ENCODE measurements around the gene SCN5A. TPM values are rescaled to one million over a fixed set of nuclear protein-coding genes. Genes with fewer than 3 reads are reported as not detected.
A peak's percentile ranks its signal among the peaks of the same experiment; 100 is the strongest.

SCN5A gene
- total and polyA plus RNA-seq, 10 donors, result 0.02 to 1.2 (median 0.17) TPM; not detected in 3

DNA sequence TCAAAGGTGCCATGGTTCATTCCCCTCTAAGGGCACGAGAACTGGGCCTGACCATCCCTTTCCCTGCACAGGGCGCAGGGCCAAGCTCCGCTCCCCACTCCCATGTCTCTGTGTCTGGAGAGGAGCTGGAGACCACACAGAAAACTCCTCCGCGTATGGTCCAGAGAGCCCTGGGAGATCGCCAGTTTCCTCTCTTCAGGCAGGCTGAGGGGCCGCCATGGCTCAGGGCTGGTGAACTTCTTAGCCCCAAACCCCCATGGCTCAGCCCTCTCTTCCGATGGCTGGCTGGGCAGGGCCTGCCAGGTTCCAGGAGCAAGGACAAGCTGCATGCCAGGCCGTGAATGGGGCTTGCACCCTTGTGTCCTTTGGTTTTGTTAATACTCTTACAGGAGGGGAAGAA, 100.4 kb downstream of the SCN5A start:
- H3K4me3 ChIP-seq, result no peak overlapping the region
- WGBS, 5 donors, result 78 to 83% (median 82%) methylated on average over 9 of the region's 9 CpGs
- H3K9me3 ChIP-seq, result peaks cover 0 to 8% (median 3%) of the 10 kb centered on the region in 8 donors
- intact Hi-C loops (cut with DNase I; ENCODE audit: low total_unique reads), result no loop called here
- no peak overlapping the region for H3K27ac ChIP-seq
- peaks cover 0 to 10% (median 0%) of the 10 kb centered on the region in 6 donors for H3K36me3 ChIP-seq
- no peaks in the 10 kb centered on the region for H3K4me1 ChIP-seq
- no peaks in the 10 kb centered on the region for H3K27me3 ChIP-seq (replicated peaks in 1 of 7)
- DNase-seq, result peak; percentile 50
- no peak for TF ChIP-seq POLR2A (IDR thresholded peaks at IDR 0.05)
- TF ChIP-seq, protein P1, sequence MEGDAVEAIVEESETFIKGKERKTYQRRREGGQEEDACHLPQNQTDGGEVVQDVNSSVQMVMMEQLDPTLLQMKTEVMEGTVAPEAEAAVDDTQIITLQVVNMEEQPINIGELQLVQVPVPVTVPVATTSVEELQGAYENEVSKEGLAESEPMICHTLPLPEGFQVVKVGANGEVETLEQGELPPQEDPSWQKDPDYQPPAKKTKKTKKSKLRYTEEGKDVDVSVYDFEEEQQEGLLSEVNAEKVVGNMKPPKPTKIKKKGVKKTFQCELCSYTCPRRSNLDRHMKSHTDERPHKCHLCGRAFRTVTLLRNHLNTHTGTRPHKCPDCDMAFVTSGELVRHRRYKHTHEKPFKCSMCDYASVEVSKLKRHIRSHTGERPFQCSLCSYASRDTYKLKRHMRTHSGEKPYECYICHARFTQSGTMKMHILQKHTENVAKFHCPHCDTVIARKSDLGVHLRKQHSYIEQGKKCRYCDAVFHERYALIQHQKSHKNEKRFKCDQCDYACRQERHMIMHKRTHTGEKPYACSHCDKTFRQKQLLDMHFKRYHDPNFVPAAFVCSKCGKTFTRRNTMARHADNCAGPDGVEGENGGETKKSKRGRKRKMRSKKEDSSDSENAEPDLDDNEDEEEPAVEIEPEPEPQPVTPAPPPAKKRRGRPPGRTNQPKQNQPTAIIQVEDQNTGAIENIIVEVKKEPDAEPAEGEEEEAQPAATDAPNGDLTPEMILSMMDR (IDR thresholded peaks at IDR 0.05 in 8 of 11, conservative IDR thresholded peaks at IDR 0.05 in 3 of 11), result no peak
- TF ChIP-seq POLR2AphosphoS5 (IDR thresholded peaks at IDR 0.05), result no peak

DNA sequence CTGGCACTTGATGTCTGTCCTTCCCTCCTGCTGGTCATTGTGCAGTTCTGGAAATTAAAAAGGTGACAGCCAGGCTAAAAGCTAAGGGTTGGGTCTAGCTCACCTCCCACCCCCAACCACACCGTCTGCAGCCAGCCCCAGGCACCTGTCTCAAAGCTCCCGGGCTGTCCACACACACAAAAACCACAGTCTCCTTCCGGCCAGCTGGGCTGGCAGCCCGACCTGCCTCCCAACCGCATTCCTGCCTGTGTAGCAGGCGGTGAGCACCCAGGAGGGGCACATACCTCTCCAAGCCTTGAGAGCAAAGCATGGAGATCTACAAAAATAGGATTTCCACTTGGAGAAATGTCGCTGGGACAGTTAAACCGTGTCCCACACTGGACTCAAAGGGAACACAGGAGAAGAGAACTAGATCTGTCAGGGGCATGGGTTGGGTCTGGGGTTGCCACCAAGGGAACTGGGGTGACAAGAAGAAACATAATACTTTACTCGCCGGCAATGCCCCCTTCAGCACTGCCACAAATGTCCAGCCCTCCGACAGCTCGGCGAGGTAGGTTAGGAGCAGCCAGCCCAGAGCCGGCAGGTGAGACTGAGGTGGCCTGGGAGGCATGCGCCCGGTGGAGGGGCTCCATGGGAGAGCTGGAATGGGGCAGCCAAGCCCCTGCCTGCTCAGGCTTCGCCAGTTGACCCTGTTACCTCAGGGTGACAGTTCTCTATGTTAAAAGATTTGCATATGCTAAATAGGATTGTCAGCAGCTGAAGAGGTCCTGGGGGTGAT, 101.1 kb downstream of the SCN5A start:
- Histone ChIP-seq H3K27me3 (replicated peaks in 1 of 7) (no peaks in the 10 kb centered on the region), H3K9me3 (peaks cover 0 to under 1% (median 0%) of the 10 kb centered on the region in 8 donors), H3K27ac (no peak overlapping the region), H3K4me3 (no peak overlapping the region), H3K36me3 (peaks cover 0 to 10% (median 0%) of the 10 kb centered on the region in 6 donors), H3K4me1 (no peaks in the 10 kb centered on the region)
- TF ChIP-seq POLR2A (IDR thresholded peaks at IDR 0.05) (no peak), POLR2AphosphoS5 (IDR thresholded peaks at IDR 0.05) (no peak)
- TF ChIP-seq, protein P1 (IDR thresholded peaks at IDR 0.05 in 8 of 11, conservative IDR thresholded peaks at IDR 0.05 in 3 of 11), result no peak
- 66 to 69% (median 68%) methylated on average over 17 of the region's 17 CpGs for WGBS, 5 donors
- DNase-seq, result peak; percentile 58
- intact Hi-C loops (cut with DNase I; ENCODE audit: low total_unique reads), result no loop called here

DNA sequence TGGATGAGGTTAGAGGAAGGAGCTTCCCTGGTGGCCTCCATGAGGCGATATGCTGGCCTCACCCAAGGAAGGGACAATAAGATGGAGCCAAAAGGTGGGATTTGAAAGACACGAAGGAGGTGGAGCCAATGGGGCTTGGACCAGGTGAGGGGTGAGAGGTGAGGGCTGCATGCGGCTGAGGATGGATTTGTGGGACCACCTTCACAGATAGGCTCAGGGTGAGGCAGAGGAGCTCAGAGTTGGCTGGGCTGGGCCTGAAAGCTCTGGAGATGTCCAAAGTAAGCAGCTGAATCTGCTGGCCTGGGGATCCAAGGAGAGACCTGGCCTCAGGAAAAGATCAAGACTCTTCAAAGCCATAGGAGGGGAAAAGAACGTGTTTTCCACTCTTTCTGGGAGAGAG, 103.5 kb downstream of the SCN5A start:
- WGBS, 5 donors, result 84 to 94% (median 89%) methylated on average over 4 of the region's 4 CpGs
- Histone ChIP-seq H3K36me3 (peaks cover 0 to 9% (median 0%) of the 10 kb centered on the region in 6 donors), H3K4me1 (no peaks in the 10 kb centered on the region), H3K27ac (no peak overlapping the region), H3K9me3 (no peaks in the 10 kb centered on the region), H3K27me3 (replicated peaks in 1 of 7) (no peaks in the 10 kb centered on the region), H3K4me3 (no peak overlapping the region)
- TF ChIP-seq POLR2AphosphoS5 (IDR thresholded peaks at IDR 0.05) (no peak), POLR2A (IDR thresholded peaks at IDR 0.05) (no peak)
- TF ChIP-seq, protein P1 (IDR thresholded peaks at IDR 0.05 in 8 of 11, conservative IDR thresholded peaks at IDR 0.05 in 3 of 11), result no peak
- intact Hi-C loops (cut with DNase I; ENCODE audit: low total_unique reads), result no loop called here
- peak; percentile 28 for DNase-seq

DNA sequence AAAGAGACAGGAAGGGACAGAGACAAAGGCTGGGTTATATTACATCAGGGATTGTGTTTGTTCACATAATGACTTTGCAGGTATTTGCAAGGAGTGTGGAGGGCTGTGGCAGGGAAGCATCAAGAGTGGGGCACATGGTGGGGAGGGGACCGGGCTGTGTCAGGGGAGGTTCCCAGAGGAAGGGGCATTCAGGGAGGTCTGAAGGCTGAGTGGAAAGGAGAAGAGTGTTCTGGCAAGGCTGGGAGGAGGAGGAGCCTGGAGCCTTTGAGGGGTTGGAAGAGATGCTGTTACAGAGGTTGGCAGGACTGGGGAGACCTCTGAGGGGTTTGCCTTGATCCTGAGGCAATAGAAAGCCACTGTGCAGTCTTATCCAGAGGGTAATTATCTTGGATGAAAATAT, 103.9 kb downstream of the SCN5A start:
- 78 to 94% (median 85%) methylated on average over 1 of the region's 1 CpG for WGBS, 5 donors
- H3K27ac ChIP-seq, result no peak overlapping the region
- intact Hi-C loops (cut with DNase I; ENCODE audit: low total_unique reads), result no loop called here
- DNase-seq, result peak; percentile 34
- H3K4me3 ChIP-seq, result no peak overlapping the region
- no peak for TF ChIP-seq POLR2A (IDR thresholded peaks at IDR 0.05)
- TF ChIP-seq, protein P1 (IDR thresholded peaks at IDR 0.05 in 8 of 11, conservative IDR thresholded peaks at IDR 0.05 in 3 of 11), result no peak
- TF ChIP-seq POLR2AphosphoS5 (IDR thresholded peaks at IDR 0.05), result no peak
- H3K36me3 ChIP-seq, result peaks cover 0 to 4% (median 0%) of the 10 kb centered on the region in 6 donors
- no peaks in the 10 kb centered on the region for H3K4me1 ChIP-seq
- H3K27me3 ChIP-seq (replicated peaks in 1 of 7), result no peaks in the 10 kb centered on the region
- no peaks in the 10 kb centered on the region for H3K9me3 ChIP-seq
